A549 (cell line): Measurements from ENCODE around the gene PSD2. TPM values are rescaled to one million over a fixed set of nuclear protein-coding genes. Genes with fewer than 3 reads are reported as not detected.

Source experiments
- ATAC-seq, 2 experiments: fragments of 200-7000 bp in 1 of 2; fragments of >200 bp in 1 of 2; cut with Nextera tagmentation in 1 of 2; cut with Tn5 transposase in 1 of 2; 3 replicates each; pipeline versions ENCODE4 v1.8.0 to v1.9.1; 2018 to 2020; ENCODE audit warnings: mild to moderate bottlenecking in 1 of 2, moderate library complexity in 1 of 2
- CTCF ChIA-PET: fragments of 300-600 bp; sonication (Branson Sonifier 250); formaldehyde crosslinking; extraction: SDS; loops from one replicate; lab custom pipeline; 2021; ENCODE audit warnings: antibody characterized with exemption, inconsistent platforms; lab: Yijun Ruan, JAX
- POLR2A ChIA-PET: fragments of 350-600 bp; formaldehyde crosslinking; extraction: SDS; loops from one replicate; lab custom pipeline; 2021; ENCODE audit warnings: antibody characterized with exemption, inconsistent platforms; lab: Yijun Ruan, JAX
- DNase-seq, 2 experiments: peaks; one replicate each; pipeline versions ENCODE4 v3.0.0 to v3.0.0-alpha.2; 2011 to 2016; ENCODE audit warnings: low read depth in 1 of 2, low spot score in 1 of 2
- FAIRE-seq: peaks from 2 replicates; lab custom pipeline; 2011; peaks lifted over from hg19 to GRCh38; lab: Jason Lieb, UNC
- H3K27ac ChIP-seq, 2 experiments: fragments of >200 bp; sonication (Bioruptor Twin); formaldehyde crosslinking; 3 replicates each; pipeline ENCODE4 v1.5.1; 2016 to 2017
- H3K4me1 ChIP-seq: fragments of >200 bp; sonication (Bioruptor Twin); formaldehyde crosslinking; 3 replicates; pipeline ENCODE4 v1.6.1; 2016
- H3K4me2 ChIP-seq: fragments of >200 bp; sonication (Bioruptor Twin); formaldehyde crosslinking; 3 replicates; pipeline ENCODE4 v1.6.1; 2016
- H3K4me3 ChIP-seq: fragments of >200 bp; sonication (Bioruptor Twin); formaldehyde crosslinking; 3 replicates; pipeline ENCODE4 v1.5.1; 2016
- H3K9me3 ChIP-seq: fragments of >200 bp; sonication (Bioruptor Twin); formaldehyde crosslinking; 3 replicates; pipeline ENCODE4 v1.6.1; 2016
- BHLHE40 ChIP-seq: IDR thresholded peaks from 2 replicates; pipeline ENCODE4 v1.6.1; 2012; ENCODE audit warnings: low read depth, low read length, inconsistent platforms
- EP300 ChIP-seq, 2 experiments: fragments of >200 bp; sonication (Bioruptor Twin); formaldehyde crosslinking; IDR thresholded peaks; 2 replicates in 1 of 2; 3 replicates in 1 of 2; pipeline ENCODE4 v1.6.1; 2016 to 2017
- GATA3 ChIP-seq: IDR thresholded peaks from 2 replicates; pipeline ENCODE4 v1.6.1; 2012; ENCODE audit warnings: borderline replicate concordance
- HOXA7 ChIP-seq: fragments of 250-450 bp; sonication (Bioruptor Pico); IDR thresholded peaks from 2 replicates; pipeline ENCODE4 v1.5.0; 2020; ENCODE audit warnings: mild to moderate bottlenecking, moderate library complexity
- HOXB5 ChIP-seq: fragments of 250-450 bp; sonication (Bioruptor Pico); IDR thresholded peaks from 2 replicates; pipeline ENCODE4 v1.5.0; 2020; ENCODE audit warnings: mild to moderate bottlenecking, moderate library complexity
- JUNB ChIP-seq: fragments of >200 bp; sonication (Bioruptor Twin); formaldehyde crosslinking; IDR thresholded peaks from 2 replicates; pipeline ENCODE4 v1.6.1; 2016
- KDM5A ChIP-seq: fragments of 200-600 bp; sonication (generic); IDR thresholded peaks from 2 replicates; pipeline ENCODE4 v1.6.1; 2016; ENCODE audit warnings: antibody characterized with exemption, mild to moderate bottlenecking
- MAFK ChIP-seq: fragments of 450-650 bp; IDR thresholded peaks from 2 replicates; pipeline ENCODE4 v1.6.1; 2014; ENCODE audit not compliant: partially characterized antibody
- PHF8 ChIP-seq: fragments of 200-600 bp; sonication (generic); IDR thresholded peaks from 2 replicates; pipeline ENCODE4 v1.6.1; 2016; ENCODE audit warnings: low read depth, mild to moderate bottlenecking, antibody characterized with exemption, moderate library complexity, borderline replicate concordance
- RARB ChIP-seq: fragments of 250-450 bp; sonication (Bioruptor Pico); IDR thresholded peaks from 2 replicates; pipeline ENCODE4 v1.8.0; 2021; ENCODE audit warnings: mild to moderate bottlenecking, moderate library complexity
- RCOR1 ChIP-seq: fragments of 150-350 bp; IDR thresholded peaks from 2 replicates; pipeline ENCODE4 v1.6.1; 2014; ENCODE audit warnings: antibody characterized with exemption, low read length, low read depth
- TP53 ChIP-seq: fragments of 250-450 bp; sonication (Bioruptor Pico); IDR thresholded peaks from 2 replicates; pipeline ENCODE4 v1.5.0; 2021; ENCODE audit warnings: mild to moderate bottlenecking, moderate library complexity
- ZFP36 ChIP-seq: fragments of 450-650 bp; IDR thresholded peaks from 2 replicates; pipeline ENCODE4 v1.6.1; 2014; ENCODE audit warnings: borderline replicate concordance; ENCODE audit not compliant: partially characterized antibody
- ZNF302 ChIP-seq: fragments of 250-450 bp; sonication (Bioruptor Pico); IDR thresholded peaks from 2 replicates; pipeline ENCODE4 v1.9.0; 2021; ENCODE audit warnings: inconsistent platforms, mild to moderate bottlenecking, moderate library complexity
- whole genome bisulfite sequencing: methylation state at CpG from one replicate; pipeline ENCODE4 v1.1.6; 2017; ENCODE audit errors: missing lambda C conversion rate; 5-methylcytosine and 5-hydroxymethylcytosine counted together
- polyA plus RNA-seq, 4 experiments: library from polyadenylated mRNA; depleted of rRNA in 3 of 4; stranded (reverse); fragments of >200 nt; fragmentation: RNase III in 1 of 4; extraction: RNeasy Plus Mini Kit Qiagen cat#74134 plus additional on column Dnase treatment in 1 of 4; gene quantifications; 2 replicates in 3 of 4; 3 replicates in 1 of 4; pipeline ENCODE4 v1.2.3, GENCODE V29; 2011 to 2017
- TF ChIP-seq, protein P1 (sequence below): fragments of 250-450 bp; sonication (Bioruptor Pico); IDR thresholded peaks from 2 replicates; pipeline ENCODE4 v1.5.0; 2020; ENCODE audit warnings: low read depth, mild to moderate bottlenecking, moderate library complexity
- TF ChIP-seq, protein P2 (sequence below): fragments of >200 bp; sonication (Bioruptor Twin); formaldehyde crosslinking; IDR thresholded peaks from 3 replicates; pipeline ENCODE4 v1.5.1; 2016
- TF ChIP-seq, protein P3 (sequence below): fragments of 450-650 bp; IDR thresholded peaks from 2 replicates; pipeline ENCODE4 v1.6.1; 2014; ENCODE audit warnings: antibody characterized with exemption
- TF ChIP-seq, protein P4 (sequence below): IDR thresholded peaks from 2 replicates; pipeline ENCODE4 v1.6.1; 2012

The PSD2 gene
- polyA plus RNA-seq, 2 of the 4 experiments (the other 2 are of a cell fraction), result 0.05 TPM; not detected in 1

DNA sequence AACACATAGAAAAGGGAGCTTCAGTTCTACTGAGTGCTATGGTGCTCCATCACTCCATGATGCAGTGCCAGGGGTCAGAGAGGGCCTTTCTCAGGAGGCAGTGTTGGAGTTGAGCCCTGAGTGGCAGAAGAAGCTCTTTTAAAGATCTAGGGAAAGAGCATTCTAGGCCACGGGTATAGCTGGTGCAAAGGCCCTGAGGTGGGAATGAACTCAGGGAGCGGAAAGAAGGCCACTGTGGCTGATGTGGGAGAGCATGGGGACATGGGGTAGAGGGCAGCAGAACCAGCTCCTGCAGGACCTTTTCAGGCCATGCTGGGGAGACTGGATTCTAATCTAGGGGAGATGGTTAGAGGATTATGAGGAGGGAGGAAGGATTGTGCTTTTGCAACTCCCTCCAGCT is 9.9 kb downstream of the PSD2 start:
- WGBS, result 31% methylated on average over 2 of the region's 2 CpGs
- Histone ChIP-seq H3K4me2 (no peak overlapping the region), H3K9me3 (no peaks in the 10 kb centered on the region), H3K4me1 (no peaks in the 10 kb centered on the region), H3K4me3 (no peak overlapping the region), H3K27ac (no peak overlapping the region)
- ATAC-seq (no peak), FAIRE-seq (no peak), DNase-seq (no peak)
- TF ChIP-seq RARB (CRISPR knock-in tag), result no peak
- no peak for TF ChIP-seq TP53 (CRISPR knock-in tag)
- TF ChIP-seq ZNF302 (CRISPR knock-in tag), result no peak
- TF ChIP-seq EP300 (IDR thresholded peaks at IDR 0.05), result no peak
- TF ChIP-seq HOXB5 (CRISPR knock-in tag), result no peak
- TF ChIP-seq JUNB, result no peak
- TF ChIP-seq, protein P1, sequence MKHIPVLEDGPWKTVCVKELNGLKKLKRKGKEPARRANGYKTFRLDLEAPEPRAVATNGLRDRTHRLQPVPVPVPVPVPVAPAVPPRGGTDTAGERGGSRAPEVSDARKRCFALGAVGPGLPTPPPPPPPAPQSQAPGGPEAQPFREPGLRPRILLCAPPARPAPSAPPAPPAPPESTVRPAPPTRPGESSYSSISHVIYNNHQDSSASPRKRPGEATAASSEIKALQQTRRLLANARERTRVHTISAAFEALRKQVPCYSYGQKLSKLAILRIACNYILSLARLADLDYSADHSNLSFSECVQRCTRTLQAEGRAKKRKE (CRISPR knock-in tag), result no peak
- TF ChIP-seq ZFP36, result no peak
- TF ChIP-seq, protein P2, sequence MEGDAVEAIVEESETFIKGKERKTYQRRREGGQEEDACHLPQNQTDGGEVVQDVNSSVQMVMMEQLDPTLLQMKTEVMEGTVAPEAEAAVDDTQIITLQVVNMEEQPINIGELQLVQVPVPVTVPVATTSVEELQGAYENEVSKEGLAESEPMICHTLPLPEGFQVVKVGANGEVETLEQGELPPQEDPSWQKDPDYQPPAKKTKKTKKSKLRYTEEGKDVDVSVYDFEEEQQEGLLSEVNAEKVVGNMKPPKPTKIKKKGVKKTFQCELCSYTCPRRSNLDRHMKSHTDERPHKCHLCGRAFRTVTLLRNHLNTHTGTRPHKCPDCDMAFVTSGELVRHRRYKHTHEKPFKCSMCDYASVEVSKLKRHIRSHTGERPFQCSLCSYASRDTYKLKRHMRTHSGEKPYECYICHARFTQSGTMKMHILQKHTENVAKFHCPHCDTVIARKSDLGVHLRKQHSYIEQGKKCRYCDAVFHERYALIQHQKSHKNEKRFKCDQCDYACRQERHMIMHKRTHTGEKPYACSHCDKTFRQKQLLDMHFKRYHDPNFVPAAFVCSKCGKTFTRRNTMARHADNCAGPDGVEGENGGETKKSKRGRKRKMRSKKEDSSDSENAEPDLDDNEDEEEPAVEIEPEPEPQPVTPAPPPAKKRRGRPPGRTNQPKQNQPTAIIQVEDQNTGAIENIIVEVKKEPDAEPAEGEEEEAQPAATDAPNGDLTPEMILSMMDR, result no peak
- TF ChIP-seq KDM5A, result no peak
- TF ChIP-seq RCOR1, result no peak
- TF ChIP-seq, protein P3, sequence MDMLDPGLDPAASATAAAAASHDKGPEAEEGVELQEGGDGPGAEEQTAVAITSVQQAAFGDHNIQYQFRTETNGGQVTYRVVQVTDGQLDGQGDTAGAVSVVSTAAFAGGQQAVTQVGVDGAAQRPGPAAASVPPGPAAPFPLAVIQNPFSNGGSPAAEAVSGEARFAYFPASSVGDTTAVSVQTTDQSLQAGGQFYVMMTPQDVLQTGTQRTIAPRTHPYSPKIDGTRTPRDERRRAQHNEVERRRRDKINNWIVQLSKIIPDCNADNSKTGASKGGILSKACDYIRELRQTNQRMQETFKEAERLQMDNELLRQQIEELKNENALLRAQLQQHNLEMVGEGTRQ, result no peak
- no peak for TF ChIP-seq GATA3
- no peak for TF ChIP-seq MAFK
- TF ChIP-seq, protein P4, sequence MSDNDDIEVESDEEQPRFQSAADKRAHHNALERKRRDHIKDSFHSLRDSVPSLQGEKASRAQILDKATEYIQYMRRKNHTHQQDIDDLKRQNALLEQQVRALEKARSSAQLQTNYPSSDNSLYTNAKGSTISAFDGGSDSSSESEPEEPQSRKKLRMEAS, result no peak
- TF ChIP-seq BHLHE40, result no peak
- no peak for TF ChIP-seq PHF8
- ChIA-PET CTCF (interaction anchor here (0.8 to 2.8 kb wide), 6 partner anchors 19 to 164 kb away, joined by 4 to 12 read pairs (median 7); no protein-coding TSS in a partner anchor), POLR2A (no interaction called here)

DNA sequence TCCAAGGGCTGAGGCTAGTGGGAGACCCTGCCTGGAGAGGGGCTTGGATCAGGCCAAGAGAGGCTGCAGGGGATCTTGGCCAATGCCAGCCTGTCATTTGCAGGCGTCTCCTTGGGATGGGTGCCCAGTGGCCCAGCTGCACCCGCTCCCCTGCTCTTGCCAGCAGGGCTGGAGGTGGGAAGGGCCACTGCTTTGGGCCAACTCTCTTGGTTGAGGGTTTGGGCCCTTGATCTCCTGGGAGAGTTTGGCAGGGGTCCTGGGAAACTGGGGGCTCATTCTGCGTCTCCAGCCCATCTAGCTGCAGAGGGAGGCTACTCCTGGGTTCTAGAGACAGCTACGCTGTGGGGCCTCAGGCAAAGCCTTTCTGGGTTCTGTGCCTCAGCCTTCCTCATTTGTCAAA is 10.5 kb downstream of the PSD2 start:
- ATAC-seq (no peak), DNase-seq (no peak), FAIRE-seq (no peak)
- no peak overlapping the region for H3K4me3 ChIP-seq
- POLR2A ChIA-PET, result no interaction called here
- H3K4me2 ChIP-seq, result no peak overlapping the region
- no peaks in the 10 kb centered on the region for H3K4me1 ChIP-seq
- WGBS, result 17% methylated on average over 3 of the region's 4 CpGs
- no peak for TF ChIP-seq HOXA7 (CRISPR knock-in tag)
- TF ChIP-seq, protein P4, result no peak
- no peak overlapping the region for H3K27ac ChIP-seq
- CTCF ChIA-PET, result interaction anchor here (0.8 to 2.8 kb wide), 7 partner anchors 16 to 163 kb away, joined by 3 to 12 read pairs (median 5); no protein-coding TSS in a partner anchor
- H3K9me3 ChIP-seq, result no peaks in the 10 kb centered on the region
